ENCODE results near the gene SYT4.

The SYT4 gene

DNA sequence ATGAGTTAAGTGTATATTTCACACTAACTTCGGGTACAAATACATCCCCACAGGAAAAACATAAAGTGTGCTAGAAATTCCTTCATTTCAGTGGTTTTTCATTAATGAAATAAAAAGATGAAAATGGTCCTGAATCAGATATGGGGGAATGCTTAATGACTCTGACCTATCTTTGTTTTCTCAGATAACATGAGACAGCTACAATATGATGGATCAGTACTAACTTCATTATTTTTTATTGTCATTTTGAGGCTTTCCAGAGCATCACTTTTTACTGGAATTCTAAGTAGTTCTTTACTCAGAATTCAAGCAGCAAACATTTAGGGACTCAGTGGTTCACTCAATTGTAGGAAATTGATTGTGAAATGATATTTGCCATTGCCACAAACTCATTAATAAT is 2.8 kb downstream of the SYT4 start:
- Histone ChIP-seq H3K23ac (ENCODE audit: low read length) (no peak overlapping the region), H2BK120ac (ENCODE audit: low read depth, low read length) (no peak overlapping the region), H3K4me1 (ENCODE audit: control insufficient read depth, low read depth, low read length) (no peaks in the 10 kb centered on the region), H3K79me2 (ENCODE audit: control insufficient read depth, insufficient read depth, low read length) (no peaks in the 10 kb centered on the region), H3K27me3 (ENCODE audit: insufficient read depth, low read length, poor library complexity) (no peaks in the 10 kb centered on the region), H3K56ac (ENCODE audit: low read length) (no peak overlapping the region), H4K5ac (ENCODE audit: low read length) (no peak overlapping the region), H2BK5ac (ENCODE audit: low read length) (no peak overlapping the region), H3K79me1 (ENCODE audit: low read length) (no peaks in the 10 kb centered on the region), H2BK15ac (replicated peaks; ENCODE audit: low read depth) (no peak overlapping the region), H3K4ac (ENCODE audit: low read depth, low read length) (no peak overlapping the region), H2AK5ac (ENCODE audit: low read length) (no peak overlapping the region), H4K8ac (ENCODE audit: low read depth, low read length) (no peak overlapping the region), H3K18ac (ENCODE audit: low read length) (no peak overlapping the region), H3K9ac (ENCODE audit: low read length) (no peak overlapping the region), H3K27ac (ENCODE audit: low read depth, low read length) (no peak overlapping the region), H3K36me3 (ENCODE audit: control insufficient read depth, insufficient read depth, low read length) (no peaks in the 10 kb centered on the region), H3K4me3 (ENCODE audit: low read length) (no peak overlapping the region), H3K4me2 (ENCODE audit: low read length) (no peak overlapping the region)
- DNase-seq, result no peak
- no CpG with 5 or more reads among the region's 1 CpG for WGBS (ENCODE audit: extremely low coverage, insufficient coverage, low lambda C conversion rate)

DNA sequence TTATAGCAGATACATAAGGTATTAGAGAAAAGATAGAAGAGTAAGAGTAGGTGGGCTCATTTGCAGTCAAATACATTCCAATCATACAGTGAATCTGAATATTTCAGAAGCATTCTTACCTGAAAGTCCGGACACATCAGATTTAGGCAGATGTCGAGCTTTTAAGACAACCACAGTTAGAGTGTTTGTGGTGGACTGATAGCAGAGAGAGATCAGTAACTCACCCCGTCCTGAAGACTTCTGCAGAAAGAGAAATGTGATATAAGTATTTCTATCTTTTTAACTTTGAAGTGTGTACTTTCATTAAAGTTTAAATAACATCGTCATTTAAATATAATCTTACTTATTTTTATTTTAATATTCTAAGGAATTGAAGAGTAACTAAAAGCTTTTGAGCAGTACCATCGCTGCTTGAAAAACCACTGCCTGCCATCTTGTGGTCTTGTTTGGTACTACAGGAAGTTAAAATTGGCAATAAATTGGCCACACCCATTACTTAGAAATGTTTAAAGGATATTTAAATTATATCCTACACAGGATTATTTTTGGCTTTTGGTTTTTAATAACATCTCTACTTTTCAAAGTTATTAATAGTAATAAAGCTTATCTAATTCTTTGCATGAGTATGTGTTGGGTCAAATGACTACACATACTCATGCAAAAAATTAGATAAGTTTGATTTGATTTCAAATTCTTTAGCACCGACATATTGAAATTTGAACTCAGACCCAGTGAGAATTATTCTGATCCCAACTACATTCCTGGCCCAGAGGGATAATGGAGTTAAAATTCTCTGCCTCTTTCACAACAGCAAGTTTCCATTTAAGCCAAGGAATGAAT is 5.5 kb downstream of the SYT4 start:
- Histone ChIP-seq H2BK120ac (ENCODE audit: low read depth, low read length) (peak overlapping the region; percentile 88), H4K5ac (ENCODE audit: low read length) (no peak overlapping the region), H4K8ac (ENCODE audit: low read depth, low read length) (no peak overlapping the region), H3K79me2 (ENCODE audit: control insufficient read depth, insufficient read depth, low read length) (no peaks in the 10 kb centered on the region), H3K4me1 (ENCODE audit: control insufficient read depth, low read depth, low read length) (no peaks in the 10 kb centered on the region), H3K4me2 (ENCODE audit: low read length) (no peak overlapping the region), H2BK5ac (ENCODE audit: low read length) (no peak overlapping the region), H3K36me3 (ENCODE audit: control insufficient read depth, insufficient read depth, low read length) (no peaks in the 10 kb centered on the region), H3K27me3 (ENCODE audit: insufficient read depth, low read length, poor library complexity) (no peaks in the 10 kb centered on the region), H2AK5ac (ENCODE audit: low read length) (no peak overlapping the region), H3K4ac (ENCODE audit: low read depth, low read length) (no peak overlapping the region), H3K27ac (ENCODE audit: low read depth, low read length) (no peak overlapping the region), H2BK15ac (replicated peaks; ENCODE audit: low read depth) (no peak overlapping the region), H3K79me1 (ENCODE audit: low read length) (no peaks in the 10 kb centered on the region), H3K23ac (ENCODE audit: low read length) (no peak overlapping the region), H3K18ac (ENCODE audit: low read length) (no peak overlapping the region), H3K4me3 (ENCODE audit: low read length) (no peak overlapping the region), H3K9ac (ENCODE audit: low read length) (no peak overlapping the region), H3K56ac (ENCODE audit: low read length) (peak overlapping the region; percentile 6)
- peak; percentile 60 for DNase-seq
- no CpG with 5 or more reads among the region's 6 CpGs for WGBS (ENCODE audit: extremely low coverage, insufficient coverage, low lambda C conversion rate)

GRCh38 chr18:43267818-43268217 is 9.5 kb downstream of the SYT4 start:
- Histone ChIP-seq H2BK15ac (replicated peaks; ENCODE audit: low read depth) (no peak overlapping the region), H2BK120ac (ENCODE audit: low read depth, low read length) (no peak overlapping the region), H2AK5ac (ENCODE audit: low read length) (no peak overlapping the region), H4K5ac (ENCODE audit: low read length) (no peak overlapping the region), H3K23ac (ENCODE audit: low read length) (no peak overlapping the region), H4K8ac (ENCODE audit: low read depth, low read length) (no peak overlapping the region), H3K36me3 (ENCODE audit: control insufficient read depth, insufficient read depth, low read length) (no peaks in the 10 kb centered on the region), H3K4me3 (ENCODE audit: low read length) (no peak overlapping the region), H3K56ac (ENCODE audit: low read length) (no peak overlapping the region), H3K18ac (ENCODE audit: low read length) (no peak overlapping the region), H3K79me1 (ENCODE audit: low read length) (no peaks in the 10 kb centered on the region), H3K4me1 (ENCODE audit: control insufficient read depth, low read depth, low read length) (no peaks in the 10 kb centered on the region), H3K79me2 (ENCODE audit: control insufficient read depth, insufficient read depth, low read length) (no peaks in the 10 kb centered on the region), H3K4ac (ENCODE audit: low read depth, low read length) (no peak overlapping the region), H3K27ac (ENCODE audit: low read depth, low read length) (no peak overlapping the region), H3K27me3 (ENCODE audit: insufficient read depth, low read length, poor library complexity) (no peaks in the 10 kb centered on the region), H3K9ac (ENCODE audit: low read length) (no peak overlapping the region), H2BK5ac (ENCODE audit: low read length) (no peak overlapping the region), H3K4me2 (ENCODE audit: low read length) (no peak overlapping the region)
- no peak for DNase-seq
- WGBS (ENCODE audit: extremely low coverage, insufficient coverage, low lambda C conversion rate), result no CpG with 5 or more reads among the region's 1 CpG

DNA sequence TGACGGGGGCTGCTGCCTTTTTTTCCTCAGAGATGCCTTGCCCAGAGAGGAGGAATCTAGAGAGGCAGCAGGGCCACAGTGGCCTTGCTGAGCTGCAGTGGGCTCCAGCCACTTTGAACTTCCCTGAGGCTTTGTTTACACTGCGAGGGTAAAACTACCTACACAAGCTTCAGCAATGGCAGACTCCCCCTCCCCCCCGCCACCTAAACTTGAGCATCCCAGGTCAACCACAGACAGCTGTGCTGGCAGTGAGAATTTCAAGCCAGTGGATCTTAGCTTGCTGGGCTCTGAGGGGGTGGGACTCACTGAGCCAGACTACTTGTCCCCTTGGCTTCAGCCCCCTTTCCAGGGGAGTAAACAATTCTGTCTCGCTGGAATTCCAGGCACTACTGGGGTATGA is 11.8 kb downstream of the SYT4 start:
- Histone ChIP-seq H3K23ac (ENCODE audit: low read length) (no peak overlapping the region), H3K27me3 (ENCODE audit: insufficient read depth, low read length, poor library complexity) (no peaks in the 10 kb centered on the region), H3K79me2 (ENCODE audit: control insufficient read depth, insufficient read depth, low read length) (no peaks in the 10 kb centered on the region), H3K79me1 (ENCODE audit: low read length) (no peaks in the 10 kb centered on the region), H3K9ac (ENCODE audit: low read length) (no peak overlapping the region), H4K5ac (ENCODE audit: low read length) (no peak overlapping the region), H4K8ac (ENCODE audit: low read depth, low read length) (no peak overlapping the region), H2BK120ac (ENCODE audit: low read depth, low read length) (no peak overlapping the region), H2AK5ac (ENCODE audit: low read length) (no peak overlapping the region), H3K56ac (ENCODE audit: low read length) (no peak overlapping the region), H3K4me3 (ENCODE audit: low read length) (no peak overlapping the region), H3K27ac (ENCODE audit: low read depth, low read length) (no peak overlapping the region), H3K18ac (ENCODE audit: low read length) (no peak overlapping the region), H2BK5ac (ENCODE audit: low read length) (no peak overlapping the region), H3K36me3 (ENCODE audit: control insufficient read depth, insufficient read depth, low read length) (no peaks in the 10 kb centered on the region), H3K4ac (ENCODE audit: low read depth, low read length) (no peak overlapping the region), H2BK15ac (replicated peaks; ENCODE audit: low read depth) (no peak overlapping the region), H3K4me1 (ENCODE audit: control insufficient read depth, low read depth, low read length) (no peaks in the 10 kb centered on the region), H3K4me2 (ENCODE audit: low read length) (no peak overlapping the region)
- WGBS (ENCODE audit: extremely low coverage, insufficient coverage, low lambda C conversion rate), result no CpG with 5 or more reads among the region's 4 CpGs
- no peak for DNase-seq

- Histone ChIP-seq H3K79me1 (ENCODE audit: low read length) (no peaks in the 10 kb centered on the region), H3K79me2 (ENCODE audit: control insufficient read depth, insufficient read depth, low read length) (no peaks in the 10 kb centered on the region), H3K4me3 (ENCODE audit: low read length) (no peak overlapping the region), H2BK15ac (replicated peaks; ENCODE audit: low read depth) (no peak overlapping the region), H3K56ac (ENCODE audit: low read length) (no peak overlapping the region), H3K27ac (ENCODE audit: low read depth, low read length) (no peak overlapping the region), H3K4ac (ENCODE audit: low read depth, low read length) (no peak overlapping the region), H3K18ac (ENCODE audit: low read length) (no peak overlapping the region), H4K5ac (ENCODE audit: low read length) (no peak overlapping the region), H3K23ac (ENCODE audit: low read length) (no peak overlapping the region), H2BK120ac (ENCODE audit: low read depth, low read length) (no peak overlapping the region), H3K36me3 (ENCODE audit: control insufficient read depth, insufficient read depth, low read length) (no peaks in the 10 kb centered on the region), H2AK5ac (ENCODE audit: low read length) (no peak overlapping the region), H3K9ac (ENCODE audit: low read length) (no peak overlapping the region), H3K27me3 (ENCODE audit: insufficient read depth, low read length, poor library complexity) (no peaks in the 10 kb centered on the region), H3K4me1 (ENCODE audit: control insufficient read depth, low read depth, low read length) (no peaks in the 10 kb centered on the region), H2BK5ac (ENCODE audit: low read length) (no peak overlapping the region), H4K8ac (ENCODE audit: low read depth, low read length) (no peak overlapping the region), H3K4me2 (ENCODE audit: low read length) (no peak overlapping the region)
- no peak for DNase-seq
- WGBS (ENCODE audit: extremely low coverage, insufficient coverage, low lambda C conversion rate), result no CpG with 5 or more reads among the region's 1 CpG
These were observed 28.6 kb downstream of the SYT4 start for GRCh38 chr18:43248610-43249249.
